GM12892 (cell line): ENCODE results near the gene HNF4A.

Experiments
- DNase-seq: peaks from one replicate; pipeline ENCODE4 v3.0.0; 2011; ENCODE audit not compliant: insufficient read length
- FAIRE-seq: peaks from 2 replicates; lab custom pipeline; 2011; peaks lifted over from hg19 to GRCh38; lab: Jason Lieb, UNC
- POLR2A ChIP-seq: IDR thresholded peaks from 2 replicates; pipeline ENCODE4 v1.6.1; 2011; ENCODE audit warnings: low read depth, low read length, control low read depth
- POLR2AphosphoS5 ChIP-seq: IDR thresholded peaks from 2 replicates; pipeline ENCODE4 v1.6.1; 2011; ENCODE audit warnings: low read depth, low read length, control low read depth
- TAF1 ChIP-seq: IDR thresholded peaks from 2 replicates; pipeline ENCODE4 v1.6.1; 2011; ENCODE audit warnings: low read depth, mild to moderate bottlenecking, control low read depth, low read length, borderline replicate concordance

The HNF4A gene

DNA sequence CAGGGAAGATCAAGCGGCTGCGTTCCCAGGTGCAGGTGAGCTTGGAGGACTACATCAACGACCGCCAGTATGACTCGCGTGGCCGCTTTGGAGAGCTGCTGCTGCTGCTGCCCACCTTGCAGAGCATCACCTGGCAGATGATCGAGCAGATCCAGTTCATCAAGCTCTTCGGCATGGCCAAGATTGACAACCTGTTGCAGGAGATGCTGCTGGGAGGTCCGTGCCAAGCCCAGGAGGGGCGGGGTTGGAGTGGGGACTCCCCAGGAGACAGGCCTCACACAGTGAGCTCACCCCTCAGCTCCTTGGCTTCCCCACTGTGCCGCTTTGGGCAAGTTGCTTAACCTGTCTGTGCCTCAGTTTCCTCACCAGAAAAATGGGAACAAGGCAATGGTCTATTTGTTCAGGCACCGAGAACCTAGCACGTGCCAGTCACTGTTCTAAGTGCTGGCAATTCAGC, 68.6 kb downstream of the HNF4A start:
- DNase-seq (no peak), FAIRE-seq (no peak)
- no peak for TF ChIP-seq TAF1
- no peak for TF ChIP-seq POLR2AphosphoS5
- TF ChIP-seq POLR2A: no peak

DNA sequence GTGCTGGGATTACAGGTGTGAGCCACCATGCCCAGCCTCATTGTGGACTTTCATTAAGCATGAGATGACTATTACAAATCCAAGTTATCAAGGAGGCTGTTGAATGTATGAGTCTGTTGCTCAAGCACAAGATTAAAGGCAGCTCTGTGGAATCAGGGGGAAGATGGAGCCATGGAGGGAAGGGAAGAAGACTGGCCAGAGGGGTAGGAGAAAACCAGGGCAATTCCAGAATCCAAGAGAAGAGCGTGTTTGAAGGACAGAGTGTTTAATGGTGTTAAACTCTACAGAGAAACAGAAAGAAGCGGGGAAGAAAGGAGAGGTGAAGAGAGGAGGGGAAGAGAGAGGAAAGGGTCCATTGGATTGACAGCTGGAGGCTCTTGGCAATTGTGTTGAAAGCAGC, 70.4 kb downstream of the HNF4A start:
- TF ChIP-seq POLR2A: no peak
- no peak for TF ChIP-seq POLR2AphosphoS5
- TF ChIP-seq TAF1: no peak
- DNase-seq: no peak
- FAIRE-seq: no peak

DNA sequence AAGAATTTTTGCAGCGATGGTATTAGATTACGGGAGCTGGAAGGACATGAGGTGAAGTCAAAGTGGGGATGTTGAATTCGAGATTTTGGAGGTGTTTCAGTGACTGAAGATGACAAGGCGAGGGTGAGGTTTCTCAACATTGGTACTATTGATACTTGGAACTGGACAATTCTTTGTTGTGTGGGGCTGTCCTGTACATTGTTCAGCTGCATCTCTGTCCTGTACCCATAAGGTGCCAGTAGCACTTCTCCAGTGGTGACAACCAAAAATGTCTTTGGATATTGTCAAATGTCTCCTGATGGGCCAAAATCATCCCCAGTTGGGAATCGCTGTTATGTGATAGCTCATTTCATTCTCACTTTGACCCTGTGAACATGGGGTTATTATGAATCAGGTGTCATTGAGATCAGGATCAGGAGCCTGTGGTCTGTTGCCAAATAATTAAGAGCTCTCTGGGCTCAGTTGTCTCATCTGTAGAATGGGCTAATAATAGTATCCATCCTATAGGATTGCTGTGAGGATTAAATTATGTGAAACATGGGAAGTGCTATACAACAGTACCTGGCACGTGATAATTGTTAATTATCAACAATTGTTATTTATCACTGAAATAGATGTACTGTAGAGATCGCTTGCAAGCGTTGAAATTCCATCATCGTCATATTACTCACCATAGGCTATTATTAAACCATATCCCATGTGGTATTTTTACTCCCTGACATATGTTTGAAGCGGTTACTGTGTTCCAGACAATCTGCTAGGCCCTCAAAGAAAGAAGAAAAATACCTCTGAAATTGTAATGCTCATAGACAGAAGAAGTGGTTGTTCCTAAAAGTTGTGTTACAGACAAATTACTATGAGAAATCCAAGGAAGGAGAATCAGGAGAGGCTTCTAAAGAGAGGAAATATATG, 71.6 kb downstream of the HNF4A start:
- TF ChIP-seq POLR2AphosphoS5: no peak
- no peak for TF ChIP-seq TAF1
- no peak for TF ChIP-seq POLR2A
- FAIRE-seq: no peak
- no peak for DNase-seq

DNA sequence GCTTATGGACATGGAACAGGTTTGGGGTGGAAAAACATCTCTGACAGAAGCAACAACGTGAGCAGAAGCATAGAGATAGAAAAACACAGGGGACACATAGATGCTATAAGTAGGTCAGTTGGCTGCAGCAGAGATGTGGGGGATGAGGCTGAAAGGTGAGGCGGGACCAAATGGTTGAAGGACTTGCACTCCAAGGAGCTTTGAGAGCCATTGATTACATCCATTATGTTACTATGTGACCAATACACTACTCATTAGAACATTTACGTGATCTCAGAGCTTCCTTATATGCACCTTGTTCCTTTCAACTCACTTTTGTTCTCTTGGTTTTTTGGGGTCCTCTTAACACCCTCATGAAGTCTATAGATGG, 72.3 kb downstream of the HNF4A start:
- FAIRE-seq: no peak
- TF ChIP-seq POLR2A: no peak
- no peak for TF ChIP-seq POLR2AphosphoS5
- TF ChIP-seq TAF1: no peak
- DNase-seq: no peak

DNA sequence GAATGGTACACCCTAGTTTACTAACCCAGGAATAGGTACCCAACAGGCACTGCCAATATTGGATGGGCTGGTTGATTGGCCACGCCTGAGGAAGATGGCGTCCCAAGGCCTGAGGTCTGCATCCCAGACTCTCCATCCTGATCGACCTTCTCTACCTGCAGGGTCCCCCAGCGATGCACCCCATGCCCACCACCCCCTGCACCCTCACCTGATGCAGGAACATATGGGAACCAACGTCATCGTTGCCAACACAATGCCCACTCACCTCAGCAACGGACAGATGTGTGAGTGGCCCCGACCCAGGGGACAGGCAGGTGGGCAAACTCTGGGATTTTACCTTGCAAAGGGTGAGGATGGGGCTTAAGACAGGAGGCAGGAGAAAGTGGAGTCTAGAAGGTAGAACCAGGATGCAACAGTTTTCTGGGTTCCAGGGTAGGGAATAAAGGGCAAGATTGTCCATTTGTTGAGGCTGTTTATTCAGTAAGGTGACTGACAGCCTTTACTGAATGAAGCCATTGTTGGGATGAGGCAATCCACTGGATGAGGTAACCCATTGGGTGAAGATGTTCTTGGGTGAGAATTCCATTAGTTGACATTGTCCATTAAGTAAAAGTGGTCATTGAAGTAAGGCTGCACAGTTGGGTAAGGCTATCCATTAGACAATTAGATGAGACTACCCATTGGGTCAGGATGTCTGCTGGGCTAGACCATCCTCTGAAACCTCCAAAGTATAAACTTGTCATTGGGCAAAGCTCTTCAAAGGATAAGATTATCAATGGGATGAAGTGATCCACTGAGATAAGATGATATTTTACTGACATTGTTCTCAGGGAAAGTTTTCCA, 72.9 kb downstream of the HNF4A start:
- FAIRE-seq: no peak
- DNase-seq: no peak
- no peak for TF ChIP-seq POLR2A
- no peak for TF ChIP-seq POLR2AphosphoS5
- no peak for TF ChIP-seq TAF1

DNA sequence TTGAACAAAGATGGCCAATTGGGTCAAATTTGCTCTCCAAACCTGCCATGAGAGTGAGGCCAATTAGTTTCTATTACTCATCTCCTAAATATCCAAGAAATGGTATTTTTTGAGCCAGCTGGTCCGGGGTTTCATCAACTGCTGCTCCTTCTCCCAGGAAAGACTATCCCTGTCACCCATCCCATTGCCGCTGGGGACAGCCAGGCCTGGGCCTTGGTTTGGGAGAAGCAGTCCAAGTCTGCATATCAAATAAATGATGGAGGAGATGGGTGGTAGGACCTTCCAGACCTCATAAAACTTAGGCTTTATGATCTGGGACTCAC, 73.5 kb downstream of the HNF4A start:
- DNase-seq: no peak
- no peak for FAIRE-seq
- no peak for TF ChIP-seq POLR2AphosphoS5
- no peak for TF ChIP-seq TAF1
- no peak for TF ChIP-seq POLR2A

DNA sequence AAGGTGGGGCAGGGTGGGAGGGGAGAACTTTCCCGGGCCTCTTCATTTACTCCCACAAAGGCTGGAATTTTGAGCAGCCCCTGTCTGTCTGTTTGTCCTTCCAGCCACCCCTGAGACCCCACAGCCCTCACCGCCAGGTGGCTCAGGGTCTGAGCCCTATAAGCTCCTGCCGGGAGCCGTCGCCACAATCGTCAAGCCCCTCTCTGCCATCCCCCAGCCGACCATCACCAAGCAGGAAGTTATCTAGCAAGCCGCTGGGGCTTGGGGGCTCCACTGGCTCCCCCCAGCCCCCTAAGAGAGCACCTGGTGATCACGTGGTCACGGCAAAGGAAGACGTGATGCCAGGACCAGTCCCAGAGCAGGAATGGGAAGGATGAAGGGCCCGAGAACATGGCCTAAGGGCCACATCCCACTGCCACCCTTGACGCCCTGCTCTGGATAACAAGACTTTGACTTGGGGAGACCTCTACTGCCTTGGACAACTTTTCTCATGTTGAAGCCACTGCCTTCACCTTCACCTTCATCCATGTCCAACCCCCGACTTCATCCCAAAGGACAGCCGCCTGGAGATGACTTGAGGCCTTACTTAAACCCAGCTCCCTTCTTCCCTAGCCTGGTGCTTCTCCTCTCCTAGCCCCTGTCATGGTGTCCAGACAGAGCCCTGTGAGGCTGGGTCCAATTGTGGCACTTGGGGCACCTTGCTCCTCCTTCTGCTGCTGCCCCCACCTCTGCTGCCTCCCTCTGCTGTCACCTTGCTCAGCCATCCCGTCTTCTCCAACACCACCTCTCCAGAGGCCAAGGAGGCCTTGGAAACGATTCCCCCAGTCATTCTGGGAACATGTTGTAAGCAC, 74.1 kb downstream of the HNF4A start:
- no peak for FAIRE-seq
- TF ChIP-seq TAF1: no peak
- no peak for TF ChIP-seq POLR2A
- TF ChIP-seq POLR2AphosphoS5: no peak
- no peak for DNase-seq

DNA sequence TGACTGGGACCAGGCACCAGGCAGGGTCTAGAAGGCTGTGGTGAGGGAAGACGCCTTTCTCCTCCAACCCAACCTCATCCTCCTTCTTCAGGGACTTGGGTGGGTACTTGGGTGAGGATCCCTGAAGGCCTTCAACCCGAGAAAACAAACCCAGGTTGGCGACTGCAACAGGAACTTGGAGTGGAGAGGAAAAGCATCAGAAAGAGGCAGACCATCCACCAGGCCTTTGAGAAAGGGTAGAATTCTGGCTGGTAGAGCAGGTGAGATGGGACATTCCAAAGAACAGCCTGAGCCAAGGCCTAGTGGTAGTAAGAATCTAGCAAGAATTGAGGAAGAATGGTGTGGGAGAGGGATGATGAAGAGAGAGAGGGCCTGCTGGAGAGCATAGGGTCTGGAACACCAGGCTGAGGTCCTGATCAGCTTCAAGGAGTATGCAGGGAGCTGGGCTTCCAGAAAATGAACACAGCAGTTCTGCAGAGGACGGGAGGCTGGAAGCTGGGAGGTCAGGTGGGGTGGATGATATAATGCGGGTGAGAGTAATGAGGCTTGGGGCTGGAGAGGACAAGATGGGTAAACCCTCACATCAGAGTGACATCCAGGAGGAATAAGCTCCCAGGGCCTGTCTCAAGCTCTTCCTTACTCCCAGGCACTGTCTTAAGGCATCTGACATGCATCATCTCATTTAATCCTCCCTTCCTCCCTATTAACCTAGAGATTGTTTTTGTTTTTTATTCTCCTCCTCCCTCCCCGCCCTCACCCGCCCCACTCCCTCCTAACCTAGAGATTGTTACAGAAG, 75.0 kb downstream of the HNF4A start:
- DNase-seq: no peak
- no peak for FAIRE-seq
- no peak for TF ChIP-seq POLR2A
- no peak for TF ChIP-seq POLR2AphosphoS5
- TF ChIP-seq TAF1: no peak

DNA sequence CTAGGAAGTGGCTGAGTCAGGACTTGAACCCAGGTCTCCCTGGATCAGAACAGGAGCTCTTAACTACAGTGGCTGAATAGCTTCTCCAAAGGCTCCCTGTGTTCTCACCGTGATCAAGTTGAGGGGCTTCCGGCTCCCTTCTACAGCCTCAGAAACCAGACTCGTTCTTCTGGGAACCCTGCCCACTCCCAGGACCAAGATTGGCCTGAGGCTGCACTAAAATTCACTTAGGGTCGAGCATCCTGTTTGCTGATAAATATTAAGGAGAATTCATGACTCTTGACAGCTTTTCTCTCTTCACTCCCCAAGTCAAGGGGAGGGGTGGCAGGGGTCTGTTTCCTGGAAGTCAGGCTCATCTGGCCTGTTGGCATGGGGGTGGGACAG, 75.6 kb downstream of the HNF4A start:
- DNase-seq: no peak

More for the DNA sequence above, 75.6 kb downstream of the HNF4A start:
- FAIRE-seq: no peak
- TF ChIP-seq TAF1 (no peak), POLR2AphosphoS5 (no peak), POLR2A (no peak)
